Osteoblast (primary cell): ENCODE results near the gene DNAH9. TPM values are rescaled to one million over a fixed set of nuclear protein-coding genes. Genes with fewer than 3 reads are reported as not detected.

Experiments used
- DNase-seq: peaks from one replicate; pipeline ENCODE4 v3.0.0; 2011; ENCODE audit warnings: low spot score, mixed read lengths; ENCODE audit not compliant: insufficient read length; ENCODE audit errors: missing footprints
- H2AFZ ChIP-seq: 2 replicates; pipeline ENCODE4 v1.6.0; 2011; ENCODE audit warnings: mild to moderate bottlenecking, low read length
- H3K27ac ChIP-seq: 2 replicates; pipeline ENCODE4 v1.5.1; 2011; ENCODE audit warnings: mild to moderate bottlenecking, low read depth, low read length, moderate library complexity
- H3K27me3 ChIP-seq: 2 replicates; pipeline ENCODE4 v1.6.0; 2012; ENCODE audit warnings: mild to moderate bottlenecking, control low read depth, inconsistent platforms, low read length, moderate library complexity; ENCODE audit not compliant: insufficient read depth
- H3K36me3 ChIP-seq: 2 replicates; pipeline ENCODE4 v1.5.1; 2011; ENCODE audit warnings: mild to moderate bottlenecking, low read length, control low read depth, moderate library complexity; ENCODE audit not compliant: insufficient read depth
- H3K4me1 ChIP-seq: 2 replicates; pipeline ENCODE4 v1.5.1; 2011; ENCODE audit warnings: mild to moderate bottlenecking, low read length, control low read depth, moderate library complexity; ENCODE audit not compliant: insufficient read depth
- H3K4me2 ChIP-seq: 2 replicates; pipeline ENCODE4 v1.6.0; 2011; ENCODE audit warnings: mild to moderate bottlenecking, low read length; ENCODE audit not compliant: insufficient read depth
- H3K4me3 ChIP-seq: fragments of 200-600 bp; sonication (generic); 3 replicates; pipeline ENCODE4 v1.5.1; 2012; ENCODE audit warnings: mild to moderate bottlenecking, low read length, inconsistent platforms; ENCODE audit not compliant: insufficient read depth
- H3K79me2 ChIP-seq: 2 replicates; pipeline ENCODE4 v1.6.0; 2012; ENCODE audit warnings: mild to moderate bottlenecking, low read length, control low read depth, inconsistent platforms; ENCODE audit not compliant: insufficient read depth
- H3K9me3 ChIP-seq: 2 replicates; pipeline ENCODE4 v1.5.1; 2011; ENCODE audit warnings: low read depth, low read length, control low read depth
- H4K20me1 ChIP-seq: 2 replicates; pipeline ENCODE4 v1.6.0; 2012; ENCODE audit warnings: mild to moderate bottlenecking, low read length, control low read depth; ENCODE audit not compliant: insufficient read depth
- total RNA-seq: library from RNA; depleted of rRNA; stranded (reverse); fragments of >200 nt; gene quantifications from 2 replicates; pipeline ENCODE4 v1.2.3, GENCODE V29; 2012
- TF ChIP-seq, protein P1 (sequence below): IDR thresholded peaks from 2 replicates; pipeline ENCODE4 v1.5.1; 2011; ENCODE audit warnings: mild to moderate bottlenecking, low read depth, low read length, moderate library complexity; ENCODE audit errors: extremely low read depth

DNAH9 gene
- total RNA-seq, 1 donor: not detected

DNA sequence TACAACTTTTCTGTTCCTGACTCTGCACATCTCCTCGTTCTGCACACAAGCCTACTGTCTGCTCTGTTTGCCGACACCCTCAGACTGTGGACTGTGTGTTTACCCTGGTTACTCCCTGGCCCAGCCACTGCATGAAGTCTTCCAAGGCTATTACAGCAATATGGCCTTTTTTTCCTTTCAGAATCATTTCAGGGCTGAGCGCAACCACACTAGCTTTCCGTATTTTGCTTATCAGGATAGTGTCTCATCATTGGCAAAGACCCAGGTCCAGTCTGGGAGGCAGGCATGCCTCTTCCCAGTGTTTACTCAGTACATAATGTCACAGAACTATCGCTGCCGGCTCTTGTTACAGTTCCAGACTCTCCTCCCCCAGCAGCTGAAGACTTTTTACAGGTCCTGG is 10.1 kb downstream of the DNAH9 start:
- Histone ChIP-seq H3K4me2 (no peak overlapping the region), H4K20me1 (no peaks in the 10 kb centered on the region), H3K79me2 (no peaks in the 10 kb centered on the region), H3K27ac (no peak overlapping the region), H3K4me1 (no peaks in the 10 kb centered on the region), H3K9me3 (peaks cover 6% of the 10 kb centered on the region), H2AFZ (no peak overlapping the region), H3K27me3 (no peaks in the 10 kb centered on the region), H3K4me3 (no peak overlapping the region), H3K36me3 (no peaks in the 10 kb centered on the region)
- TF ChIP-seq, protein P1, sequence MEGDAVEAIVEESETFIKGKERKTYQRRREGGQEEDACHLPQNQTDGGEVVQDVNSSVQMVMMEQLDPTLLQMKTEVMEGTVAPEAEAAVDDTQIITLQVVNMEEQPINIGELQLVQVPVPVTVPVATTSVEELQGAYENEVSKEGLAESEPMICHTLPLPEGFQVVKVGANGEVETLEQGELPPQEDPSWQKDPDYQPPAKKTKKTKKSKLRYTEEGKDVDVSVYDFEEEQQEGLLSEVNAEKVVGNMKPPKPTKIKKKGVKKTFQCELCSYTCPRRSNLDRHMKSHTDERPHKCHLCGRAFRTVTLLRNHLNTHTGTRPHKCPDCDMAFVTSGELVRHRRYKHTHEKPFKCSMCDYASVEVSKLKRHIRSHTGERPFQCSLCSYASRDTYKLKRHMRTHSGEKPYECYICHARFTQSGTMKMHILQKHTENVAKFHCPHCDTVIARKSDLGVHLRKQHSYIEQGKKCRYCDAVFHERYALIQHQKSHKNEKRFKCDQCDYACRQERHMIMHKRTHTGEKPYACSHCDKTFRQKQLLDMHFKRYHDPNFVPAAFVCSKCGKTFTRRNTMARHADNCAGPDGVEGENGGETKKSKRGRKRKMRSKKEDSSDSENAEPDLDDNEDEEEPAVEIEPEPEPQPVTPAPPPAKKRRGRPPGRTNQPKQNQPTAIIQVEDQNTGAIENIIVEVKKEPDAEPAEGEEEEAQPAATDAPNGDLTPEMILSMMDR: no peak
- no peak for DNase-seq

DNA sequence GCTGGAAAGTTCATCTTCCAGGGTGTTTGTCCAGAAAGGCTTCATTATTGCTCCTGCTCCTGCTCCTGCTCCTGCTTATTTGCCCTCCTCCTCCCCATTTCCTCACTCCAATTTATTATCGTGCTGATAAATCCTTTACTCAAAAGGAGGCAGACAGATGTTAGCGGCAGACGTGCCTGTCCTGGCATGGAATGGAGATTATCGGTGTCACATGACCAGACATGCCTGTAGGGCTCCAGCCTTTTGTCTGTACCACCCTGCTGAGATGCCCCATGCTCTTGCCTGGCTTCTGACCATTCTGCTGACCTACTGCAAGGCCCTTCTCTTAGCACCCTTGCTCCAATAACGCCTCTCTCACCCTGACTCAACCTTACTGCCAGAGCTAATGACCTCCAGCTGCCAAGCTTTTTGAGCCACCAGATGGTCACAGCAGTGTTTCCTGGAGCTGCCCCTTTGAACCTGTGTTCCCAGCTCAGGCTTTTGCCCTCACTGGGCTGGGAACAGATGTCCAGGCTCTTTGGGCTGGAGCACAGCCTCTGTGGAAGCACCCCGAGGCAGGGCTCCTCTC is 12.8 kb downstream of the DNAH9 start:
- Histone ChIP-seq H3K4me1 (no peaks in the 10 kb centered on the region), H3K79me2 (no peaks in the 10 kb centered on the region), H3K36me3 (no peaks in the 10 kb centered on the region), H3K4me2 (no peak overlapping the region), H3K9me3 (peaks cover 6% of the 10 kb centered on the region), H2AFZ (no peak overlapping the region), H3K27ac (no peak overlapping the region), H3K27me3 (no peaks in the 10 kb centered on the region), H4K20me1 (no peaks in the 10 kb centered on the region), H3K4me3 (no peak overlapping the region)
- TF ChIP-seq, protein P1: no peak
- no peak for DNase-seq

DNA sequence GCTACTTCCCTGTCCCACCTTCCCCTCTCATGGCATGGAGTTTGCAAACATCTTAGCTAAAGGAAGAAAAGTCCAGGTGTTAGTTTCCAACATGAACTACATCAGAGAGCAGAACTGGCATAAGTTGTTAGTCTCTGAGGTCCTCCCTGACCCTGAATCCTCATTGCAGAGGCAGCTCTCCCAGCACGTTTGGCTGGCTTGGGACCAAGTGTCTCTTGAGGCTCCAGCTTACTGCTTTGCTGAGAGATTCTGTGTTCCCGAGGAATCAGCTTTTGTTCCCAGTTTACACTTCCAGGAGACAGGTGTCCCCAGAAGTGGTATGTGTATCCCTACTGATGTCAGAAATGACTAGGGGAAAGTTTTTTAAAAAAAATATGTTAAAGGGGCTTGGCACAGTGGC is 14.7 kb downstream of the DNAH9 start:
- Histone ChIP-seq H3K27ac (no peak overlapping the region), H3K36me3 (no peaks in the 10 kb centered on the region), H3K4me3 (no peak overlapping the region), H3K4me1 (no peaks in the 10 kb centered on the region), H2AFZ (no peak overlapping the region), H3K9me3 (peaks cover 2% of the 10 kb centered on the region), H3K79me2 (no peaks in the 10 kb centered on the region), H3K27me3 (no peaks in the 10 kb centered on the region), H3K4me2 (no peak overlapping the region), H4K20me1 (no peaks in the 10 kb centered on the region)
- DNase-seq: no peak
- TF ChIP-seq, protein P1: no peak

DNA sequence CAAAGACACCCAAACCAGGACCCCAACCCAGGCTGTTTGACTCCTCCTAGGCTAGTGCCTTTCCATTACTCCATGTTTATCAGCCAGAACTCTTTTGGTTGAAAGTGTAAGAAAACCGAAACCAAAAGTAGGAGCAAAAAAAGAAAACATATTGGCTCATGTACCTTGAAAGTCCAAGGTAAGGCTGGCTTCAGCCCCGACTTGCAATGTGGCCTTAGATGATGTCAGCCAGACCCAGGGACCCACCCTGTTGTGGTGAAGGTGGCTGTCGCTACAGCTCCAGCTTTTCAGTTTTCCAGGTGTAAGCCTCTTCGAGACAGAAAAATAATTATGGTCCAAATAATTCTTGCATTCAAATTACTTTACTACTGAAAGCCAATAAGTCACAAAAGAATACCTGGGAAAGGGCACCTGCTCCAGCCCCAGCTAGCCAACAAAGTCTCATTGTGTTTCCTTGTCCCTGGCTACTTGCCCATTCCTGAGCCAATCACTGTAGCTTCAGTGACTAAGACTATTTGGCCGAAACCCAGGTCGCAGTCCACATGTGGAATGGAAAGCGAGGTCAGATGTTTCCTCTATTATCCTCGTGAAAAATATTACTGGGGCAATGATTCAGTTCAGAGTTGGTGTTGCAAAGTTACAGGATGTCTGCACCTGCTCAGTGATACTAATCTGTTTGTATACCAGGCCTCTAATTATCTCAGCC is 20.7 kb downstream of the DNAH9 start:
- no peaks in the 10 kb centered on the region for H3K27me3 ChIP-seq
- H3K36me3 ChIP-seq: no peaks in the 10 kb centered on the region
- no peaks in the 10 kb centered on the region for H3K79me2 ChIP-seq
- H3K9me3 ChIP-seq: no peaks in the 10 kb centered on the region
- H4K20me1 ChIP-seq: no peaks in the 10 kb centered on the region
- TF ChIP-seq, protein P1: no peak
- no peak overlapping the region for H3K4me2 ChIP-seq
- H3K4me1 ChIP-seq: no peaks in the 10 kb centered on the region
- H3K4me3 ChIP-seq: no peak overlapping the region
- DNase-seq: no peak
- no peak overlapping the region for H2AFZ ChIP-seq
- H3K27ac ChIP-seq: no peak overlapping the region
